NCI-H510A treated with DMSO at 0.1 percent for 48 hours (cell line): ENCODE results near the gene FBXW10B.
A peak's percentile ranks its signal among the peaks of the same experiment; 100 is the strongest.
"Not testable (repeated sequence)": the region's sequence is repeated elsewhere in the genome, so short reads cannot be mapped to it uniquely, and the experiment has no call there.

ENCODE experiments used
- DNase-seq: peaks from one replicate; lab custom pipeline; 2025; lab: John Stamatoyannopoulos, UW

The FBXW10B gene

GRCh38 chr17:15630930-15631453 lies 11.5 kb upstream of the FBXW10B start:
- DNase-seq: not testable (repeated sequence)

- not testable (repeated sequence) for DNase-seq
These were observed 10.5 kb upstream of the FBXW10B start for GRCh38 chr17:15629991-15630390.

GRCh38 chr17:15623661-15624209 lies 4.2 kb upstream of the FBXW10B start:
- DNase-seq: not testable (repeated sequence)

GRCh38 chr17:15623255-15623654 lies 3.8 kb upstream of the FBXW10B start:
- not testable (repeated sequence) for DNase-seq

- not testable (repeated sequence) for DNase-seq
These were observed 2.6 kb upstream of the FBXW10B start for GRCh38 chr17:15622124-15622523.

- DNase-seq: not testable (repeated sequence)
These were observed 2.7 kb downstream of the FBXW10B start for GRCh38 chr17:15616828-15617227.

GRCh38 chr17:15615850-15616249 lies 3.7 kb downstream of the FBXW10B start:
- DNase-seq: not testable (repeated sequence)

GRCh38 chr17:15613111-15613510 lies 6.4 kb downstream of the FBXW10B start:
- not testable (repeated sequence) for DNase-seq

- DNase-seq: not testable (repeated sequence)
These were observed 26.5 kb downstream of the FBXW10B start for GRCh38 chr17:15592960-15593359.

GRCh38 chr17:15591986-15592385 lies 27.5 kb downstream of the FBXW10B start:
- not testable (repeated sequence) for DNase-seq

- DNase-seq: not testable (repeated sequence)
These were observed 28.7 kb downstream of the FBXW10B start for GRCh38 chr17:15590844-15591243.

GRCh38 chr17:15589544-15590536 lies 29.7 kb downstream of the FBXW10B start:
- DNase-seq: not testable (repeated sequence)

GRCh38 chr17:15588017-15588416 lies 31.5 kb downstream of the FBXW10B start:
- DNase-seq: peak; percentile 36

GRCh38 chr17:15583313-15583712 lies 36.2 kb downstream of the FBXW10B start:
- not testable (repeated sequence) for DNase-seq

- not testable (repeated sequence) for DNase-seq
These were observed 38.0 kb downstream of the FBXW10B start for GRCh38 chr17:15581462-15581861.

- not testable (repeated sequence) for DNase-seq
These were observed 42.7 kb downstream of the FBXW10B start for GRCh38 chr17:15576848-15577247.

- DNase-seq: not testable (repeated sequence)
These were observed 44.8 kb downstream of the FBXW10B start for GRCh38 chr17:15574660-15575059.

GRCh38 chr17:15573870-15574269 lies 45.6 kb downstream of the FBXW10B start:
- not testable (repeated sequence) for DNase-seq
